SK-N-MC (cell line): ENCODE measurements around the gene YWHAB.

Source experiments
- DNase-seq: peaks from one replicate; pipeline ENCODE4 v3.0.0-alpha.2; 2011; ENCODE audit warnings: low read depth, low spot score
- H3K27ac ChIP-seq: fragments of 200-600 bp; sonication (generic); 2 replicates; pipeline ENCODE4 v1.5.1; 2016; ENCODE audit warnings: mixed run types
- H3K36me3 ChIP-seq: fragments of 200-600 bp; sonication (generic); 2 replicates; pipeline ENCODE4 v1.6.1; 2017; ENCODE audit warnings: antibody characterized with exemption, low read length, mixed read lengths; ENCODE audit not compliant: insufficient read depth
- H3K4me3 ChIP-seq: fragments of 200-600 bp; sonication (generic); 2 replicates; pipeline ENCODE4 v1.5.1; 2016
- H3K9ac ChIP-seq: fragments of 200-600 bp; sonication (generic); 2 replicates; pipeline ENCODE4 v1.8.0; 2017; ENCODE audit warnings: mixed run types, mixed read lengths; ENCODE audit not compliant: insufficient read length
- H3K9me3 ChIP-seq: fragments of 200-600 bp; sonication (generic); 2 replicates; pipeline ENCODE4 v1.6.1; 2017; ENCODE audit warnings: low read depth, mild to moderate bottlenecking, antibody characterized with exemption, low read length, moderate library complexity, mixed read lengths
- EZH2 ChIP-seq: fragments of 200-600 bp; sonication (generic); IDR thresholded peaks from one replicate; pipeline ENCODE4 v1.6.1; 2017; ENCODE audit warnings: antibody characterized with exemption
- FOXP2 ChIP-seq: optimal IDR thresholded peaks from 2 replicates; pipeline ENCODE3; 2011; ENCODE audit warnings: mild to moderate bottlenecking, moderate library complexity; ENCODE audit not compliant: insufficient read depth; ENCODE audit errors: extremely low read length, control extremely low read depth
- POLR2AphosphoS5 ChIP-seq: IDR thresholded peaks from 2 replicates; pipeline ENCODE4 v1.6.1; 2012; ENCODE audit warnings: mild to moderate bottlenecking, low read depth, low read length, borderline replicate concordance

The YWHAB gene

DNA sequence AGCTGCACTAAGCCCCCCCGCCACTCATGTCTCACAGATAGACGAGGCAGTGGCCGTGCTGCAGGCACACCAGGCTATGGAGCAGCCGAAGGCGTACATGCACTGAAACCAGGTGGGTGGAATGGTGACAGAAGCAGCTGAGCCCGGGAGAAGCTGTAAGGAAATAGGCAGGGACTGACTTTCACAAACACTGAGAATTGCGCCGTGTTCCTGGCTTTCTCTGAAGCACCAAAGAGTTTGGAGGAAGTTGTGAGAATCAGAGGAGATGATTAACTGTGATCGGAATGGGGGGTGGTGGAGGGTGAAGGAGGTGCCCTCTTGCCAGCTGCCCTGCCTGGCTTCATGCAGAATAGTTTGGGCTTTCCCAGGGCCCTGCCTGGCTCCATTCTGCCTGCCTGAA, 53.1 kb downstream of the YWHAB start:
- no peak overlapping the region for H3K4me3 ChIP-seq
- no peak overlapping the region for H3K27ac ChIP-seq
- TF ChIP-seq POLR2AphosphoS5 (no peak), FOXP2 (no peak), EZH2 (no peak)
- peaks cover 25% of the 10 kb centered on the region for H3K36me3 ChIP-seq
- no peaks in the 10 kb centered on the region for H3K9me3 ChIP-seq
- DNase-seq, result no peak
- H3K9ac ChIP-seq, result no peak overlapping the region

DNA sequence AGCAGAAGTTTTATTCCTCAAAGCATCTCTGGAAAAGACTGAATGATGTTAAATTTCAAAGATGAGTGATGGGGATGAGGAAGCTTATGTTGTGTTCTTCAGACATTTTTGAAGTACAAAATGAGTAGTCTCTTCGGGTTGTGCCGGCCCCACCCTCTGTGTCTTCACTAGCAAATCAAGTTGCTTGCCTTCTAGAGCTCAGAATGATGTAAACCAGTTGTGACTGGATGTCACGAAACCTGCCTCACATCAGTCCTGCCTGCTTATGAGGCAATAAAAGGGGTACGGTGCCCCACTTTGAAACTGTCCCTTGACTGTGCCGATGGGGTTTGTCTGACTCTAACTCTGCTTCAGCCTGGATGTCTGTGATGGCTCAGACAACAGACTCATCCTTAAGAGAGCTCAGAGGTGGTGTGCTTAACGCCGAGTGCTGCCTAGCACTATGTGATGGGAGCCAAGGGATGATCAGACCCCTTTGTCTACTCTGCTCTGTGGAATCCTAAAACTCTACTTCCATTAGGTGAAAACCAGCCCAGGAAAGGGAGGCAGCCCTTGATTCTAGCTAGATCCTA, 55.7 kb downstream of the YWHAB start:
- no peak for DNase-seq
- no peak overlapping the region for H3K4me3 ChIP-seq
- no peaks in the 10 kb centered on the region for H3K9me3 ChIP-seq
- no peak overlapping the region for H3K9ac ChIP-seq
- H3K27ac ChIP-seq, result no peak overlapping the region
- no peak for TF ChIP-seq EZH2
- no peak for TF ChIP-seq POLR2AphosphoS5
- TF ChIP-seq FOXP2, result no peak
- peaks cover 47% of the 10 kb centered on the region for H3K36me3 ChIP-seq

- H3K27ac ChIP-seq, result no peak overlapping the region
- H3K9ac ChIP-seq, result no peak overlapping the region
- DNase-seq, result no peak
- peaks cover 55% of the 10 kb centered on the region for H3K36me3 ChIP-seq
- H3K9me3 ChIP-seq, result no peaks in the 10 kb centered on the region
- TF ChIP-seq EZH2, result no peak
- TF ChIP-seq FOXP2, result no peak
- no peak for TF ChIP-seq POLR2AphosphoS5
- H3K4me3 ChIP-seq, result no peak overlapping the region
Observed at GRCh38 chr20:44942264-44942973, 56.9 kb downstream of the YWHAB start.

GRCh38 chr20:44943828-44944227, 58.3 kb downstream of the YWHAB start:
- Histone ChIP-seq H3K9me3 (no peaks in the 10 kb centered on the region), H3K27ac (no peak overlapping the region), H3K36me3 (peaks cover 65% of the 10 kb centered on the region), H3K4me3 (no peak overlapping the region), H3K9ac (no peak overlapping the region)
- no peak for DNase-seq
- no peak for TF ChIP-seq EZH2
- TF ChIP-seq POLR2AphosphoS5, result no peak
- no peak for TF ChIP-seq FOXP2

DNA sequence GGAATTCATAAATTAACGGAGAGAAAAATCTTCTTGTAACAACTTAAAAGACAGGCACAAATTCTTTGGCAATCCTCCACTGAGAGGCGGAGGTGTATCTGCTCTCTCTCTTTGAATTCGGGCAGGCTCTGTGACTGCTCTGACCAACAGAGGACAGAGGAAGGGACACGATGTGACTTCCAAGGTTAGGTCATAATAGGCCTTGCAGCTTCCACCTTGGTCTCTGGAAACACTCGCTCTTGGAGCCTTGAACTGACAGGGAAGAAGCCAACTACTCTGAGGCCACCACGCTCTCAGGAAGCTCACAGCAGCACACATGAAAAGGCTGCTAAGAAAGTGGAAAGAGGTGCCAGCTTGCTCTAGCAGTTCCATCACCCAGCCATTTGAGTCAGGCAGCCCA, 59.8 kb downstream of the YWHAB start:
- DNase-seq, result no peak
- no peaks in the 10 kb centered on the region for H3K9me3 ChIP-seq
- H3K9ac ChIP-seq, result no peak overlapping the region
- peaks cover 74% of the 10 kb centered on the region for H3K36me3 ChIP-seq
- no peak overlapping the region for H3K4me3 ChIP-seq
- H3K27ac ChIP-seq, result no peak overlapping the region
- TF ChIP-seq FOXP2 (no peak), EZH2 (no peak)

- Histone ChIP-seq H3K27ac (no peak overlapping the region), H3K36me3 (peaks cover 85% of the 10 kb centered on the region), H3K9me3 (no peaks in the 10 kb centered on the region), H3K4me3 (no peak overlapping the region), H3K9ac (no peak overlapping the region)
- DNase-seq, result no peak
- TF ChIP-seq POLR2AphosphoS5 (no peak), EZH2 (no peak), FOXP2 (no peak)
Observed at GRCh38 chr20:44946271-44946852, 60.9 kb downstream of the YWHAB start.

DNA sequence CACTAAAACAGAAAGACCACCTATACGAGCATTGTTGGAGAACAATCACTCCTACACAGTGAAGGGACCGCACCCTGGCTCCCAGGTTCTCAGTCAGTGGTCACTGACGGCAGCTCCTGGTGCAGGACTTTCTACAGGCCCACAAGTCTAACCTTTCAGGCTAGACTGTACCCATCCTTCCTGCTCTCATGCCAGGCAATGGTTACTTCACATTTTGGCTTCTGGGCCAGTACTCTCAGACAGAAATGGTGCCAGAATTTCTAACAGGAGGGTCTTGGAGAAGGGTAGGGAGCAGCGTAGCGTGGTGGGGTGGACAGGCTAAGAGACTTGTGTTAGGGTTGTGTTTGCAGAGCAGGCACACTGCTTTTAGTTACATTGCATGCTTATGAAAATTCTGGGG, 62.6 kb downstream of the YWHAB start:
- no peak for DNase-seq
- no peak overlapping the region for H3K27ac ChIP-seq
- no peak for TF ChIP-seq FOXP2
- TF ChIP-seq POLR2AphosphoS5, result no peak
- TF ChIP-seq EZH2, result no peak
- peaks cover 86% of the 10 kb centered on the region for H3K36me3 ChIP-seq
- H3K4me3 ChIP-seq, result no peak overlapping the region
- H3K9me3 ChIP-seq, result no peaks in the 10 kb centered on the region
- no peak overlapping the region for H3K9ac ChIP-seq

- TF ChIP-seq POLR2AphosphoS5 (no peak), EZH2 (no peak), FOXP2 (no peak)
- Histone ChIP-seq H3K36me3 (peaks cover 86% of the 10 kb centered on the region), H3K9me3 (no peaks in the 10 kb centered on the region)
Observed at GRCh38 chr20:44948513-44948912, 63.0 kb downstream of the YWHAB start.

More at GRCh38 chr20:44948513-44948912, 63.0 kb downstream of the YWHAB start:
- Histone ChIP-seq H3K27ac (no peak overlapping the region), H3K4me3 (no peak overlapping the region), H3K9ac (no peak overlapping the region)
- no peak for DNase-seq
